Panc1 (cell line): ENCODE data around the gene SPSB3. TPM values are rescaled to one million over a fixed set of nuclear protein-coding genes. Genes with fewer than 3 reads are reported as not detected.

Source experiments
- ATAC-seq: fragments of 200-7000 bp; cut with Tn5 transposase; 2 replicates; pipeline ENCODE4 v1.9.1; 2020; ENCODE audit warnings: mild to moderate bottlenecking, moderate library complexity
- BruUV-seq: library from RNA; stranded (reverse); fragments of 400-500 nt; replicated peaks from 2 replicates; lab custom pipeline; 2021; lab: Mats Ljungman, UMichigan
- CTCF ChIA-PET: fragments of 300-600 bp; sonication (Branson Sonifier 250); formaldehyde crosslinking; loops from one replicate; lab custom pipeline; 2022; ENCODE audit warnings: antibody characterized with exemption; lab: Charles Lee
- POLR2A ChIA-PET: fragments of 300-600 bp; sonication (Branson Sonifier 250); formaldehyde crosslinking; loops from one replicate; lab custom pipeline; 2022; ENCODE audit warnings: antibody characterized with exemption; lab: Charles Lee
- DNase-seq: peaks from one replicate; pipeline ENCODE4 v3.0.0-alpha.2; 2010; ENCODE audit warnings: low read depth, low spot score
- H3K27ac ChIP-seq: 2 replicates; pipeline ENCODE4 v1.5.1; 2011; ENCODE audit warnings: mild to moderate bottlenecking, low read length, inconsistent platforms
- H3K27me3 ChIP-seq: fragments of 200-500 bp; sonication (Bioruptor generic); 2 replicates; pipeline ENCODE4 v1.6.0; 2014; ENCODE audit warnings: low read length, inconsistent platforms; ENCODE audit not compliant: control insufficient read depth, insufficient read depth
- H3K36me3 ChIP-seq: fragments of 200-500 bp; sonication (Bioruptor generic); 2 replicates; pipeline ENCODE4 v1.5.1; 2014; ENCODE audit warnings: inconsistent platforms, mild to moderate bottlenecking, low read length, moderate library complexity; ENCODE audit not compliant: control insufficient read depth, insufficient read depth
- H3K4me1 ChIP-seq: 2 replicates; pipeline ENCODE4 v1.5.1; 2011; ENCODE audit warnings: inconsistent platforms, mild to moderate bottlenecking, low read length, moderate library complexity; ENCODE audit not compliant: control insufficient read depth, insufficient read depth
- H3K4me3 ChIP-seq, 2 experiments: 2 replicates each; pipeline ENCODE4 v1.5.1; 2011 to 2012; ENCODE audit warnings: low read depth in 2 of 2, low read length in 2 of 2, mild to moderate bottlenecking in 2 of 2, inconsistent platforms in 1 of 2, moderate library complexity in 1 of 2
- H3K9me3 ChIP-seq: fragments of 200-500 bp; sonication (Bioruptor generic); 2 replicates; pipeline ENCODE4 v1.5.1; 2014; ENCODE audit warnings: low read depth, mild to moderate bottlenecking, inconsistent platforms, low read length, moderate library complexity; ENCODE audit not compliant: control insufficient read depth, insufficient read depth
- POLR2AphosphoS5 ChIP-seq: IDR thresholded peaks from 2 replicates; pipeline ENCODE4 v1.6.1; 2012; ENCODE audit warnings: mild to moderate bottlenecking, low read depth, low read length, moderate library complexity
- SIN3A ChIP-seq: IDR thresholded peaks from 2 replicates; pipeline ENCODE4 v1.6.1; 2012; ENCODE audit warnings: low read depth, mild to moderate bottlenecking, low read length, moderate library complexity, borderline replicate concordance; ENCODE audit not compliant: insufficient read depth
- TCF7L2 ChIP-seq: IDR thresholded peaks from 2 replicates; pipeline ENCODE4 v1.6.1; 2011; ENCODE audit warnings: mild to moderate bottlenecking, low read depth, low read length, inconsistent platforms
- in situ Hi-C: cut with HindIII; loops from 2 replicates; pipeline ENCODE4 v1.10.0; 2016; ENCODE audit warnings: low sequenced_read_pairs, low pct_unique_long_range_greater_than_20kb
- intact Hi-C: fragments of 100-400 bp; cut with micrococcal nuclease; formaldehyde crosslinking; loops from one replicate; pipeline ENCODE4 v1.10.0; 2022; ENCODE audit not compliant: unreplicated experiment
- total RNA-seq: library from RNA; stranded (reverse); gene quantifications from one replicate; pipeline ENCODE4 v1.2.1, GENCODE V29; 2021; ENCODE audit not compliant: unreplicated experiment
- TF ChIP-seq, protein P1 (sequence below): fragments of 450-650 bp; IDR thresholded peaks from 2 replicates; pipeline ENCODE4 v1.5.1; 2017; ENCODE audit warnings: mild to moderate bottlenecking
- TF ChIP-seq, protein P2 (sequence below), 2 experiments: IDR thresholded peaks; 2 replicates each; pipeline ENCODE4 v1.6.1; 2011 to 2012; ENCODE audit warnings: low read depth in 2 of 2, control low read depth in 1 of 2, low read length in 1 of 2, mild to moderate bottlenecking in 1 of 2, moderate library complexity in 1 of 2; ENCODE audit not compliant: insufficient read depth in 1 of 2

The SPSB3 gene
- total RNA-seq, 1 experiment from 2014 or later, result 23.0 TPM

DNA sequence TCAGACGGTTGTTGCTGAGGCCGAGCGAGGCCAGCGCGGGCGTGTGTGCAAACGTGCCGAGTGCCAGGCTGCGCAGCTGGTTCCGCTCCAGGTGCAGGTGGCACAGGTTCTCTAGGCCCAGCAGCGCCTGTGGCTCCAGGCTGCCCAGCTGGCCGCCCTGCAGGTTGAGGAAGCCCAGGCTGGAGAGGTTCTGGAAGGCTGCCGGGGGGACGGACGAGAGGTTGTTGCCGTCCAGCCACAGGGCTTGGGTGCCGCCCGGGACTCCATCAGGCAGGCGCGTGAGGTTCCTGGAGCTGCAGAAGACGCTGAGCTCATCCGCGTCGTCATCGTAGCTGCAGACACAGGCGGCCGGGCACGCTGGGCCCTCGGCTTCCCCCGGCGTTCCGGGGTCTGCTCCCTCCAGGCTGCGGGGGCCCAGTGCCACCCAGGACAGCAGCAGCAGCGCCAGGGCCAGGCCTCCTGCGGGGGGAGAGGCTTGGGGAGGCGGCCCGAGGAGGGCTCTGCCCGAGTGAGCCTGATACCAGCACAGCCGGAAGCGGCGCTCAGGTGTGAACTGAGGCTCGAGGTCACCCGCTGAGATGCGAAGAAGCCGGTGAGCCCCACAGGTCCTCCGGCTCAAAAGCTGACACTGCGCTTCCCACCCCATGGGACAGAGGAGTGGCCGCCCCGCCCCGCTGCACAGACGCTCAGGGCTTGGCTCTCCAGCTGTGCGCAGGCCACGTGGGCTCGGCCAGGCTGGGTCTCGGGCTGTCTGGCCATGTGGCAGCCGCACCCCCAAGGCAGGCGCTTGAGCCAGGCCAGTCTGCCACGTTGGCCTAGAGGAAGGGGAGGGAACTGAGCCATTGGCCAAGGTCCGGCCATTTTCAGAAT is 9.8 kb upstream of the SPSB3 start:
- DNase-seq (no peak), ATAC-seq (peak; percentile 31; the same call in 1 of the 2 replicates)
- intact Hi-C loops, result no loop called here
- no peak overlapping the region for H3K4me3 ChIP-seq
- H3K9me3 ChIP-seq, result no peaks in the 10 kb centered on the region
- CTCF ChIA-PET, result no interaction called here
- H3K36me3 ChIP-seq, result no peaks in the 10 kb centered on the region
- in situ Hi-C loops, result no loop called here
- TF ChIP-seq TCF7L2, result no peak
- TF ChIP-seq, protein P1, sequence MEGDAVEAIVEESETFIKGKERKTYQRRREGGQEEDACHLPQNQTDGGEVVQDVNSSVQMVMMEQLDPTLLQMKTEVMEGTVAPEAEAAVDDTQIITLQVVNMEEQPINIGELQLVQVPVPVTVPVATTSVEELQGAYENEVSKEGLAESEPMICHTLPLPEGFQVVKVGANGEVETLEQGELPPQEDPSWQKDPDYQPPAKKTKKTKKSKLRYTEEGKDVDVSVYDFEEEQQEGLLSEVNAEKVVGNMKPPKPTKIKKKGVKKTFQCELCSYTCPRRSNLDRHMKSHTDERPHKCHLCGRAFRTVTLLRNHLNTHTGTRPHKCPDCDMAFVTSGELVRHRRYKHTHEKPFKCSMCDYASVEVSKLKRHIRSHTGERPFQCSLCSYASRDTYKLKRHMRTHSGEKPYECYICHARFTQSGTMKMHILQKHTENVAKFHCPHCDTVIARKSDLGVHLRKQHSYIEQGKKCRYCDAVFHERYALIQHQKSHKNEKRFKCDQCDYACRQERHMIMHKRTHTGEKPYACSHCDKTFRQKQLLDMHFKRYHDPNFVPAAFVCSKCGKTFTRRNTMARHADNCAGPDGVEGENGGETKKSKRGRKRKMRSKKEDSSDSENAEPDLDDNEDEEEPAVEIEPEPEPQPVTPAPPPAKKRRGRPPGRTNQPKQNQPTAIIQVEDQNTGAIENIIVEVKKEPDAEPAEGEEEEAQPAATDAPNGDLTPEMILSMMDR, result no peak
- no peak for TF ChIP-seq SIN3A
- H3K27ac ChIP-seq, result no peak overlapping the region
- POLR2A ChIA-PET, result no interaction called here
- no peaks in the 10 kb centered on the region for H3K27me3 ChIP-seq
- peaks cover 3% of the 10 kb centered on the region; the same call in 1 of the 2 replicates for H3K4me1 ChIP-seq
- no TSS peak for BruUV-seq

DNA sequence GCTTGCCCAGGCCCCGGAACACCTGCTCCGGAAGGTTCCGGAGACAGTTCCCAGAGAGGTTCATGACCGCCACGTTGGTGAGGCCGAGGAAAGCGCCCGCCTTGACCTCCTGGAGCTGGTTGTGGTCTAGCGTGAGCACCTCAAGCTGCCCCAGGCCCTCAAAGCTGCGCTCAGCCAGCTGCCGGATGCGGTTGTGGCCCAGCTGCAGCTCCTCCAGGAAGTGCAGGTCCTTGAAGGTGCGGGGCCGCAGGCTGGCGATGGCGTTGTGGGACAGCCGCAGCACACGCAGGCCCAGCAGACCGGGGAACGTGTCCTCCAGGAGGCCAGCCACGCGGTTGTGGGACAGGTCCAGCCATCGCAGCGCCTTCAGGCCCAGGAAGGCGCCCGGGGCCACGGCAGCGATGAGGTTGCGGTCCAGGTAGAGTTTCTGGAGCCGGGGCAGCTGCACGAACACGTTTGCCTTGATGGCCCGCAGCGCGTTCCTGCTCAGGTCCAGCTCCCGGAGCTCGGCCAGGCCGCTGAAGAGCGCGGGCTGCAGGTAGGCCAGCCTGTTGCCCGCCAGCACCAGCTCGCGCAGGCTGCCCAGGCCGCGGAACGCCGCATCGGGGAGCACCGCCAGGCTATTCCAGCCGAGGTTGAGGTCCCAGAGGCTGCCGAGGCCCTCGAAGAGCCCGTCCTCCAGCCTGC is 9.0 kb upstream of the SPSB3 start:
- H3K9me3 ChIP-seq, result no peaks in the 10 kb centered on the region
- H3K27ac ChIP-seq, result no peak overlapping the region
- intact Hi-C loops (no loop called here), in situ Hi-C loops (no loop called here)
- CTCF ChIA-PET, result no interaction called here
- no TSS peak for BruUV-seq
- DNase-seq, result no peak
- no peaks in the 10 kb centered on the region for H3K27me3 ChIP-seq
- TF ChIP-seq, protein P1, result no peak
- TF ChIP-seq TCF7L2 (no peak), SIN3A (no peak), POLR2AphosphoS5 (no peak)
- TF ChIP-seq, protein P2, sequence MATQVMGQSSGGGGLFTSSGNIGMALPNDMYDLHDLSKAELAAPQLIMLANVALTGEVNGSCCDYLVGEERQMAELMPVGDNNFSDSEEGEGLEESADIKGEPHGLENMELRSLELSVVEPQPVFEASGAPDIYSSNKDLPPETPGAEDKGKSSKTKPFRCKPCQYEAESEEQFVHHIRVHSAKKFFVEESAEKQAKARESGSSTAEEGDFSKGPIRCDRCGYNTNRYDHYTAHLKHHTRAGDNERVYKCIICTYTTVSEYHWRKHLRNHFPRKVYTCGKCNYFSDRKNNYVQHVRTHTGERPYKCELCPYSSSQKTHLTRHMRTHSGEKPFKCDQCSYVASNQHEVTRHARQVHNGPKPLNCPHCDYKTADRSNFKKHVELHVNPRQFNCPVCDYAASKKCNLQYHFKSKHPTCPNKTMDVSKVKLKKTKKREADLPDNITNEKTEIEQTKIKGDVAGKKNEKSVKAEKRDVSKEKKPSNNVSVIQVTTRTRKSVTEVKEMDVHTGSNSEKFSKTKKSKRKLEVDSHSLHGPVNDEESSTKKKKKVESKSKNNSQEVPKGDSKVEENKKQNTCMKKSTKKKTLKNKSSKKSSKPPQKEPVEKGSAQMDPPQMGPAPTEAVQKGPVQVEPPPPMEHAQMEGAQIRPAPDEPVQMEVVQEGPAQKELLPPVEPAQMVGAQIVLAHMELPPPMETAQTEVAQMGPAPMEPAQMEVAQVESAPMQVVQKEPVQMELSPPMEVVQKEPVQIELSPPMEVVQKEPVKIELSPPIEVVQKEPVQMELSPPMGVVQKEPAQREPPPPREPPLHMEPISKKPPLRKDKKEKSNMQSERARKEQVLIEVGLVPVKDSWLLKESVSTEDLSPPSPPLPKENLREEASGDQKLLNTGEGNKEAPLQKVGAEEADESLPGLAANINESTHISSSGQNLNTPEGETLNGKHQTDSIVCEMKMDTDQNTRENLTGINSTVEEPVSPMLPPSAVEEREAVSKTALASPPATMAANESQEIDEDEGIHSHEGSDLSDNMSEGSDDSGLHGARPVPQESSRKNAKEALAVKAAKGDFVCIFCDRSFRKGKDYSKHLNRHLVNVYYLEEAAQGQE (IDR thresholded peaks at IDR 0.05; ENCODE audit: insufficient read depth in 1 of 2, low read depth in 2 of 2, low read length in 1 of 2), result no peak
- H3K36me3 ChIP-seq, result no peaks in the 10 kb centered on the region
- no peak for ATAC-seq
- POLR2A ChIA-PET, result no interaction called here
- no peak overlapping the region for H3K4me3 ChIP-seq
- H3K4me1 ChIP-seq, result peaks cover 3% of the 10 kb centered on the region; the same call in 1 of the 2 replicates
